GM03348 (cell line): ENCODE measurements around the gene PYHIN1.
A peak's percentile ranks its signal among the peaks of the same experiment; 100 is the strongest.

Source experiments
- DNase-seq: peaks from one replicate; pipeline ENCODE4 v3.0.0; 2012; ENCODE audit warnings: low spot score

Gene PYHIN1

GRCh38 chr1:159014003-159014571 is 82.7 kb downstream of the PYHIN1 start:
- no peak for DNase-seq

- DNase-seq: no peak
Observed at GRCh38 chr1:159014851-159015250, 83.5 kb downstream of the PYHIN1 start.

GRCh38 chr1:159015440-159015909 is 84.1 kb downstream of the PYHIN1 start:
- DNase-seq: peak; percentile 83

- no peak for DNase-seq
Observed at GRCh38 chr1:159023723-159024122, 92.4 kb downstream of the PYHIN1 start.

GRCh38 chr1:159025043-159025442 is 93.7 kb downstream of the PYHIN1 start:
- DNase-seq: no peak
